DOHH2 (cell line): ENCODE measurements around the gene CST8.

ENCODE experiments used
- EZH2phosphoT487 ChIP-seq: fragments of 200-600 bp; sonication (generic); IDR thresholded peaks from 2 replicates; pipeline ENCODE4 v1.6.1; 2017; ENCODE audit warnings: borderline replicate concordance, mild to moderate bottlenecking, antibody characterized with exemption, low read length, moderate library complexity, mixed read lengths
- TF ChIP-seq, protein P1 (sequence below): fragments of 200-600 bp; sonication (generic); IDR thresholded peaks from one replicate; pipeline ENCODE4 v1.5.1; 2014; ENCODE audit warnings: antibody characterized with exemption, mild to moderate bottlenecking, low read depth, low read length; ENCODE audit not compliant: poor library complexity, severe bottlenecking

DNA sequence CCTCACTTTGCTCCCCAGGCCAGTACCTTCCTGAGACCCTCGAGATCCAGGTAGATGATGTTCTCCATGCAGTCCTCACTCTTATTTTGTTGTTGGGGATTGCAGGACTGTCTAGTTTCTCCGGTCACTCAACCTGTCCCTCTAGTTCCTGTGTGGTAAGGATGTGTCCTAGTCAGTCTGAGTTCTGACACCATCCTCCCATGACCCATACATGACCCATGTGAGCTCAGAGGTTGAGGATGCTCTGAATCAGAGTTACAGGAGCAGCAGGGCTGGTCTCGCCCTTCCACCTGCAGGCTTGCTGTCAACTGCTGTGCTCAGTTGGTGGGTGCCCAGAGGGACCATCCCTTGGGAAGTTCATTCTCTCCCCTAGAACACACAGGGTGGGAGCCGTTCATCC is 11.9 kb upstream of the CST8 start:
- TF ChIP-seq, protein P1, sequence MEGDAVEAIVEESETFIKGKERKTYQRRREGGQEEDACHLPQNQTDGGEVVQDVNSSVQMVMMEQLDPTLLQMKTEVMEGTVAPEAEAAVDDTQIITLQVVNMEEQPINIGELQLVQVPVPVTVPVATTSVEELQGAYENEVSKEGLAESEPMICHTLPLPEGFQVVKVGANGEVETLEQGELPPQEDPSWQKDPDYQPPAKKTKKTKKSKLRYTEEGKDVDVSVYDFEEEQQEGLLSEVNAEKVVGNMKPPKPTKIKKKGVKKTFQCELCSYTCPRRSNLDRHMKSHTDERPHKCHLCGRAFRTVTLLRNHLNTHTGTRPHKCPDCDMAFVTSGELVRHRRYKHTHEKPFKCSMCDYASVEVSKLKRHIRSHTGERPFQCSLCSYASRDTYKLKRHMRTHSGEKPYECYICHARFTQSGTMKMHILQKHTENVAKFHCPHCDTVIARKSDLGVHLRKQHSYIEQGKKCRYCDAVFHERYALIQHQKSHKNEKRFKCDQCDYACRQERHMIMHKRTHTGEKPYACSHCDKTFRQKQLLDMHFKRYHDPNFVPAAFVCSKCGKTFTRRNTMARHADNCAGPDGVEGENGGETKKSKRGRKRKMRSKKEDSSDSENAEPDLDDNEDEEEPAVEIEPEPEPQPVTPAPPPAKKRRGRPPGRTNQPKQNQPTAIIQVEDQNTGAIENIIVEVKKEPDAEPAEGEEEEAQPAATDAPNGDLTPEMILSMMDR, result no peak
- no peak for TF ChIP-seq EZH2phosphoT487
